SK-N-SH treated with all-trans-retinoic acid at 6 μM for 48 hours (cell line): ENCODE data around the gene OTUD5.

Experiments used
- ARNTL ChIP-seq: fragments of 450-650 bp; formaldehyde crosslinking; IDR thresholded peaks from 2 replicates; pipeline ENCODE4 v1.5.0; 2020; ENCODE audit warnings: low read depth, mild to moderate bottlenecking, moderate library complexity, borderline replicate concordance
- BACH2 ChIP-seq: fragments of 250-450 bp; sonication (Bioruptor Pico); IDR thresholded peaks from 2 replicates; pipeline ENCODE4 v1.9.0; 2021; ENCODE audit warnings: mild to moderate bottlenecking, borderline replicate concordance
- CREB5 ChIP-seq: fragments of 250-450 bp; sonication (Bioruptor Pico); IDR thresholded peaks from 2 replicates; pipeline ENCODE4 v1.5.1; 2020; ENCODE audit warnings: low read depth, mild to moderate bottlenecking, moderate library complexity
- ESRRG ChIP-seq: fragments of 250-450 bp; sonication (Bioruptor Pico); IDR thresholded peaks from 2 replicates; pipeline ENCODE4 v1.6.1; 2021; ENCODE audit warnings: mild to moderate bottlenecking
- ISL1 ChIP-seq: fragments of 250-450 bp; sonication (Bioruptor Pico); IDR thresholded peaks from 2 replicates; pipeline ENCODE4 v2.1.2; 2022; ENCODE audit warnings: mild to moderate bottlenecking, moderate library complexity
- RARB ChIP-seq: fragments of 250-450 bp; sonication (Bioruptor Pico); IDR thresholded peaks from 2 replicates; pipeline ENCODE4 v1.8.0; 2021; ENCODE audit warnings: mild to moderate bottlenecking, moderate library complexity
- SNAI2 ChIP-seq: fragments of 250-450 bp; sonication (Bioruptor Pico); IDR thresholded peaks from 2 replicates; pipeline ENCODE4 v1.5.0; 2020; ENCODE audit warnings: mild to moderate bottlenecking, moderate library complexity
- TOX ChIP-seq: fragments of 250-450 bp; sonication (Bioruptor Pico); IDR thresholded peaks from 2 replicates; pipeline ENCODE4 v1.8.0; 2021; ENCODE audit warnings: mild to moderate bottlenecking, moderate library complexity, borderline replicate concordance
- ZC3H10 ChIP-seq: fragments of 250-450 bp; sonication (Bioruptor Pico); IDR thresholded peaks from 2 replicates; pipeline ENCODE4 v1.5.1; 2021; ENCODE audit warnings: mild to moderate bottlenecking, moderate library complexity
- ZFP3 ChIP-seq: fragments of 250-450 bp; sonication (Bioruptor Pico); IDR thresholded peaks from 2 replicates; pipeline ENCODE4 v1.5.0; 2020; ENCODE audit warnings: mild to moderate bottlenecking, moderate library complexity
- ZNF565 ChIP-seq: fragments of 450-650 bp; formaldehyde crosslinking; conservative IDR thresholded peaks from 2 replicates; pipeline ENCODE4 v1.5.0; 2020; ENCODE audit warnings: low read depth, mild to moderate bottlenecking, moderate library complexity

DNA sequence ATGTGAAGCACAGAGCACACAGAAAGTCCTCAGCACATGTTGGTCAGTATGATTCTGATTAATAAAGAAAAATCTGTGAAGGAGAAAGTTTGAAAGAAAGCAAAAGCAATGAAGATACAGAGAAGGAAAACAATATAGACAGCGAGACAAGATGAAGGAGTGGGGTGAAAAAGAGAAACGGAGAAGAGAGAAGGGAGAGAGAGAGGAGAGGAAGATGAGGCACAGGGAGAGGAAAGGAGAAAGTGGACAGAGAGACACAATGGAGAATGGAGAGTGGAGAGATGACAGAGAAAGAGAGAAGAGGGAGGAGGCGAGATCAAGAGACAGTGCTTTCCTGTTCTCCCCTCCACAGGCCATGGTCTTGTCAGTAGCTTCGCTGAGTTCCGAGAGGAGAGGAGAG, 18.1 kb upstream of the OTUD5 start:
- no peak for TF ChIP-seq ARNTL
- TF ChIP-seq ESRRG (CRISPR knock-in tag) = no peak
- no peak for TF ChIP-seq RARB
- no peak for TF ChIP-seq ZNF565 (CRISPR knock-in tag)
- no peak for TF ChIP-seq ZFP3 (CRISPR knock-in tag)
- TF ChIP-seq BACH2 (CRISPR knock-in tag) = no peak
- TF ChIP-seq ISL1 = no peak
- no peak for TF ChIP-seq TOX (CRISPR knock-in tag)
- no peak for TF ChIP-seq ZC3H10 (CRISPR knock-in tag)
- no peak for TF ChIP-seq CREB5 (CRISPR knock-in tag)
- TF ChIP-seq SNAI2 (CRISPR knock-in tag) = no peak
